Measurements from ENCODE around the gene UMODL1.

The UMODL1 gene

DNA sequence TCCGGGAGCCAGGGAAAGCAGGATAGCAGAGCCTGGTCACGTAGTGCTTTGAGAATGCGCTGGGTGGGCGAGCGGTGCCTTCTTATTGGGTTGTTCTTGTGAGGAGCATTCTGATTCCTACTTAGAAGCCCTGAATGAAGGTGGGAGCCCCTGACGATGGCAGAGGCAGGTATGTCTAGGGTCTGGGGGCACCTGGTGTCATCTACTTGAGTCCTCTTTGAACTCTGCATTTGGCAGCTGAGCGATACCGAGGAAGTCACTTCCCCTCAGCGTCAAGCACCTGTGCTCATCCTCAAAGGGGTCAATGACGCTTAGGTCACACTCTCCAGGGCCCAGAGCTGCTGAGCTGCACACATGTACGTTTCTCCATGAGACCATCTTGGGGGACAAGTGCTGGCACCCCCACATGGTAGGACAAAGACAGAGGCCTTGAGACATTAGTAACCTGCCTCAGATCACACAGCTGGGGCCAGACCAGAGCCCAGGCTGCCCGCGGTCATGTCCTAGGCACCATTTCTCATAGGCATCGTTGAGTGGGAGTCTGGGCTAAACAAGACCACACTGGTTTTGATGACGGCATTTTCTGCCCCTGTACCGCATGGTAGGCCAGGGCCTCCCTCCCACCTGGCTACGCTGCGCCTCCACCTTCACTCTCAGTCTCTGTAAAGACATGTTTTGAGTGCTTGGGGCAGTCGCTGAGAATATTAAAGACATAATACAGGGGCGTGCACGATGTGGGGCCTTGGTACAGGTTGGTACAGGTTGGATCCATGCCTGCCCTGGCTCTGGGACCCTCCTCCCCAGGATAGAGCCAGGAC, 78.7 kb downstream of the UMODL1 start:
- no peak for DNase-seq (ENCODE audit: low read depth, low spot score)
- Histone ChIP-seq H3K9me3 (ENCODE audit: control insufficient read depth, insufficient read depth, low read length) (no peaks in the 10 kb centered on the region), H3K36me3 (ENCODE audit: control insufficient read depth, insufficient read depth, low read length) (no peaks in the 10 kb centered on the region), H3K4me3 (ENCODE audit: low read length) (no peak overlapping the region), H3K27ac (ENCODE audit: low read length) (no peak overlapping the region), H3K4me1 (ENCODE audit: control insufficient read depth, insufficient read depth, low read length) (no peaks in the 10 kb centered on the region), H3K27me3 (ENCODE audit: control insufficient read depth, insufficient read depth, low read length) (no peaks in the 10 kb centered on the region)
- WGBS (ENCODE audit: insufficient coverage, insufficient read length): no CpG with 5 or more reads among the region's 21 CpGs

DNA sequence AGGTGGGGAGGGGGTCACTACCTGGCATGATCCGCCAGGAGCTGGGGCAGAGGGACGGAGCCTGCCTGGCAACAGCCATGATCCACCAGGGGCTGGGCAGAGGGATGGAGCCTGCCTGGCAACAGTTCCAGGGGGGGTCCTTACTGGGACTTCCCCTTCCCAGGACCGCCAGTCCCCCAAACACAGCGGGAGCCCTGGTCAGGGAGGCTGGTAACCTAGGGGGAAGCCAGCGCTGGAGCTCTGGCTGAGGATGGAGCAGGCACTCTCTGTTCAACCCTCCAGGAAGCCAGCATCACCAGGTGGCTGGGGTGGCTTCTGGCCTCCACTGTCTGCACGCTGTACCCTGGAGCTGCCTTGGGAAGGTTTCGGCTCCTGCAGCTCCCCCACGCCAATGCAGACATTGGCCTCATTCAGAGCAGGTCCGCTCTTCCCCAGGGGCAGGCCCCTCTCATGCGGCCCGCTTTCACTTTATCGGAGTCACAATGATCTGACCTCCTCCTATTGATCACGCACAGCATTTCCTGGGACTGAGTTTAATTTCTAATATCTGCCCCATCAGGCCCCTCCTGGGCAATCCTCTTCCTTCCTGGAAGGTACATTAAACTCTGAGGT, 79.5 kb downstream of the UMODL1 start:
- WGBS (ENCODE audit: insufficient coverage, insufficient read length): no CpG with 5 or more reads among the region's 13 CpGs
- H3K27ac ChIP-seq (ENCODE audit: low read length): no peak overlapping the region
- no peak for DNase-seq (ENCODE audit: low read depth, low spot score)
- H3K4me1 ChIP-seq (ENCODE audit: control insufficient read depth, insufficient read depth, low read length): no peaks in the 10 kb centered on the region
- H3K4me3 ChIP-seq (ENCODE audit: low read length): no peak overlapping the region
- no peaks in the 10 kb centered on the region for H3K36me3 ChIP-seq (ENCODE audit: control insufficient read depth, insufficient read depth, low read length)
- no peaks in the 10 kb centered on the region for H3K27me3 ChIP-seq (ENCODE audit: control insufficient read depth, insufficient read depth, low read length)
- H3K9me3 ChIP-seq (ENCODE audit: control insufficient read depth, insufficient read depth, low read length): no peaks in the 10 kb centered on the region

DNA sequence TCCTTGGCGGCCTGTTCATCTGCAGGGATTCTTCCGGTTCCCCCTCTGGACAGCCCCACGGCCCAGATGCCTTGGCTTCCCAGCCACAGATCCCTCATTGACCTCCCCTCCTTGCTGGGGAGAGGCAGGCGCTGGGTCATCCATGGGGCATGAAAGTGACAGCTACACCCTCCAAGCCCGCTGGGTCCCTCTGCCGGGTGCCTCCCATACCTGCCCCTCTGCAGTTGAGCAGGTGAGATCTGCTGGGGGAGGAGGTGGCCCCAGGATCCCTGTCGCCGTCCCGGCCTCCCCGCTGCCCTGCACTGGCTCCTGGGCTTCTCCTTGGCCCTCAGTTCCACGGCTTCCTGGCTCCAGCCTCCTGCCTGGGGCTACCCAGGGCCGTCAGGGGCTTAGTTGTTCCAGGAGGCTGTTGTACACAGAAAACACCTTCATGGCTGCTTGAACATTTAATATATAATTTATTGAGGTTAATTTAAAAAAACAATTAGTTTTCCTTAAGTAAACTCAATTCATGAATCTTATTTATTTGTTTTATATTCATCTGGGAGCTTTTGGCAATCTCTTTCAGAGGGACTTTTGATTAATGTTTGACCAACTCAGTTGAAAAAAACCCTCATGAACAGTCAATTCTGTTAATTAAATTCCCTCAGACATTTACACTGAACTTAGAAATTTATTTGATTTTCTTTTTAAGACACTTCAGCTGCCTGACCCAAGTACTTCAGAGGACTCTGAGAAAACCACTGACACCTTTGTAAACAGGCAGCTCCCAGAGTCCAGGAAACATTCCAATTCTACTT, 80.2 kb downstream of the UMODL1 start:
- Histone ChIP-seq H3K36me3 (ENCODE audit: control insufficient read depth, insufficient read depth, low read length) (no peaks in the 10 kb centered on the region), H3K9me3 (ENCODE audit: control insufficient read depth, insufficient read depth, low read length) (no peaks in the 10 kb centered on the region), H3K27me3 (ENCODE audit: control insufficient read depth, insufficient read depth, low read length) (no peaks in the 10 kb centered on the region), H3K4me1 (ENCODE audit: control insufficient read depth, insufficient read depth, low read length) (no peaks in the 10 kb centered on the region), H3K27ac (ENCODE audit: low read length) (no peak overlapping the region), H3K4me3 (ENCODE audit: low read length) (no peak overlapping the region)
- WGBS (ENCODE audit: insufficient coverage, insufficient read length): no CpG with 5 or more reads among the region's 12 CpGs
- no peak for DNase-seq (ENCODE audit: low read depth, low spot score)

DNA sequence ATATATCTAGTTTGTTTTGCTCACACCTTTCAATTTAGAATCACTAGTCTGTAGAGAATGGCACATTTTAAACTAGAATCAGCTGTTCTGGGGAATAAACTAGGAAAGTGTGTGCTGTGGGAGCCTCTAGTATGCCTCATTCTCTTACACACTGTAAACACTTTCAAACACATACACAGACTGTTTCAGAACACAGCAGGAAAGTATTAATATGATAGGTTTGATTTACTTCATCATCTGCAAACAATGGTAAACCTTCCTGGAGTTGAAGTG, 80.8 kb downstream of the UMODL1 start:
- no peak for DNase-seq (ENCODE audit: low read depth, low spot score)
- Histone ChIP-seq H3K27me3 (ENCODE audit: control insufficient read depth, insufficient read depth, low read length) (no peaks in the 10 kb centered on the region), H3K36me3 (ENCODE audit: control insufficient read depth, insufficient read depth, low read length) (no peaks in the 10 kb centered on the region), H3K27ac (ENCODE audit: low read length) (no peak overlapping the region), H3K9me3 (ENCODE audit: control insufficient read depth, insufficient read depth, low read length) (no peaks in the 10 kb centered on the region), H3K4me1 (ENCODE audit: control insufficient read depth, insufficient read depth, low read length) (no peaks in the 10 kb centered on the region), H3K4me3 (ENCODE audit: low read length) (no peak overlapping the region)

DNA sequence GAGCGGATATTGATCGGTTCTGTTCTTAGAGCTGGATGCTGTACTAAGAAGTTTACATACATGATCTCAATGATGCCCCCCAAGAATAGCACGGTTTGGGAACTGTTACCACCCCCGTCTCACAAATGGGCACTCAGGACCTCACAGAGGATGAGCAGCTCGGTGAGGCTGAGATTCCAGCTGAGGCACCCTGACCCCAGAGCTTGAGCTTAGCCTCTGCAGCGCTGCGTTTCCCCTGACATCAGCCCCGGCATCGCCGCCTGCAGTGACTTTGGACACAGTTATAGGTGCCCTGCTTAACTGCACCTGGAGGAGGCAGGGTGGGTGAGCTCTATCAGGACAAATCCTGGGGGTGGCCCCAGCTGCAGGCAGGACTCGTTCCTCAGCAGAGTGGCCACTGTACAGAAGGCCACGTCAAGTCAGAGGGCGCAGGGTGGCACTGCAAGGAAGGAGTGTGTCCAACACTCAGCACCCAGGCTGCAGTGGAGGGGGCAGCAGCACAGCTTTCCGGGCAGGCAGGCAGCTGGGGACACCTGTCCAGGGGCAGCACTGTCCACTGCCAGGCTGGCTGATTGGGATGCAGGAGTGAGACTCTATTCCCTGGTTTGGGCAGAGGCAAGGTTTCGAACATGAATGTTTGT, 82.0 kb downstream of the UMODL1 start:
- no peaks in the 10 kb centered on the region for H3K27me3 ChIP-seq (ENCODE audit: control insufficient read depth, insufficient read depth, low read length)
- no CpG with 5 or more reads among the region's 15 CpGs for WGBS (ENCODE audit: insufficient coverage, insufficient read length)
- H3K9me3 ChIP-seq (ENCODE audit: control insufficient read depth, insufficient read depth, low read length): no peaks in the 10 kb centered on the region
- H3K4me3 ChIP-seq (ENCODE audit: low read length): no peak overlapping the region
- no peak for DNase-seq (ENCODE audit: low read depth, low spot score)
- no peaks in the 10 kb centered on the region for H3K4me1 ChIP-seq (ENCODE audit: control insufficient read depth, insufficient read depth, low read length)
- no peaks in the 10 kb centered on the region for H3K36me3 ChIP-seq (ENCODE audit: control insufficient read depth, insufficient read depth, low read length)
- H3K27ac ChIP-seq (ENCODE audit: low read length): no peak overlapping the region

DNA sequence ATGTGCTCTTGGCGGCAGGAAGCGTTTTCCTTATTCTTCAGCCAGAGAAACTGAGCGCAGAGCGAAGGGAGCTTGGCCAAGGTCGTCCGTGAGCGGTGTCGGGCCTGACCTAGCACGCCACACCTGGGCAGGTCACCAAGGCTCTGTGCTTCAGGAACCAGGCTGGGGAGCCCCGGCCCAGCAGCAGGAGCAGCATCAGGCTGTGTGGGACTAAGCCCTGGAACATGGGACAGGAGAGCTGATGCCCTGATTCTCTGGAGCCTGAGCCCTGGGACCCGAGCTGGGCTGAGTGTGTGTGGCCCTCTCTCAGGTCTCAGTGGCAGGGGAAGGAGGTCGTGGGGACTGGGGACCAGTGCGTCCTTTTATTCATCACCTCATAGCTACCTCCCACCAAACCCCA, 82.6 kb downstream of the UMODL1 start:
- no peaks in the 10 kb centered on the region for H3K36me3 ChIP-seq (ENCODE audit: control insufficient read depth, insufficient read depth, low read length)
- no peaks in the 10 kb centered on the region for H3K9me3 ChIP-seq (ENCODE audit: control insufficient read depth, insufficient read depth, low read length)
- no peaks in the 10 kb centered on the region for H3K4me1 ChIP-seq (ENCODE audit: control insufficient read depth, insufficient read depth, low read length)
- DNase-seq (ENCODE audit: low read depth, low spot score): no peak
- no CpG with 5 or more reads among the region's 13 CpGs for WGBS (ENCODE audit: insufficient coverage, insufficient read length)
- no peak overlapping the region; the same call in 1 of the 2 replicates for H3K4me3 ChIP-seq (ENCODE audit: low read length)
- H3K27ac ChIP-seq (ENCODE audit: low read length): no peak overlapping the region
- no peaks in the 10 kb centered on the region for H3K27me3 ChIP-seq (ENCODE audit: control insufficient read depth, insufficient read depth, low read length)

DNA sequence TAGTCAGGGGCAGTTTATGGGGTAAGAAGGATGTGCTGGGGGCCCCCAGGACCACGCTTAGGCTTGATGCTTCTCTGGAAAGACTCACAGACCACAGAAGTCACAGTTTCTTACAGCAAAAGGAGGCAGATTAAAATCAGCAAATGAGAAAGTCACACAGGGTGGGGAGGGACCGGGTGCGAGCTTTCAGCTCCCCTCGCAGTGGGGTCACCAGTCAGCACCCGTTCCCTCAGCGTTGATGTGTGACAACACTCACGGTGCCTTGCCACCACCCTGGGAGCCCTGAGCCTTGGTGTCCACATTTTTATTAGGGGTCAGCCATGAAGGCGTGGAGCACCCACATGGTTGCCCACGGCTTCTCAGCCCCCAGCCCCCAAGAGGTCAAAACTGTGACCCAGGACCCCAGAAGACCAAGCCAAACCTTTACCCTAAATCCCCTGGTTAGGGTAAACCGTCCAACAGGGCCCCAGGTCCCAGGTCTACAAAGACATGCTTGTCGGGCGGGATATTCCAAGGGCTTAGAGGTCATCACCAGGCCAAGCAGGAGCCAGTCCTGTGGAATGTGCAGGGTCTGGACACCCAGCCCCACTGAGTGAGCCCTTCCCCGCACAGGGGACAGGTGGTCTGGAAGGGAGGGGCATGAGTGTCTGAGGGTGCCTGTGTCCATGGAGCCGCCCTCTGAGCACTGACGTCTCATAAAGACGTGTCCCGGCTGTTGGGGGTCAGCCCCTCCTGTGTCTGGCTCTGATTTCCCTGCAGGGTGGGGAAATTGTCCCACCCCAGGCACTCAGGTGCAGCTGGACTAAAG, 83.3 kb downstream of the UMODL1 start:
- H3K9me3 ChIP-seq (ENCODE audit: control insufficient read depth, insufficient read depth, low read length): no peaks in the 10 kb centered on the region
- DNase-seq (ENCODE audit: low read depth, low spot score): no peak
- H3K27ac ChIP-seq (ENCODE audit: low read length): no peak overlapping the region
- WGBS (ENCODE audit: insufficient coverage, insufficient read length): no CpG with 5 or more reads among the region's 17 CpGs
- H3K4me3 ChIP-seq (ENCODE audit: low read length): no peak overlapping the region
- H3K4me1 ChIP-seq (ENCODE audit: control insufficient read depth, insufficient read depth, low read length): no peaks in the 10 kb centered on the region
- no peaks in the 10 kb centered on the region for H3K27me3 ChIP-seq (ENCODE audit: control insufficient read depth, insufficient read depth, low read length)
- no peaks in the 10 kb centered on the region for H3K36me3 ChIP-seq (ENCODE audit: control insufficient read depth, insufficient read depth, low read length)

DNA sequence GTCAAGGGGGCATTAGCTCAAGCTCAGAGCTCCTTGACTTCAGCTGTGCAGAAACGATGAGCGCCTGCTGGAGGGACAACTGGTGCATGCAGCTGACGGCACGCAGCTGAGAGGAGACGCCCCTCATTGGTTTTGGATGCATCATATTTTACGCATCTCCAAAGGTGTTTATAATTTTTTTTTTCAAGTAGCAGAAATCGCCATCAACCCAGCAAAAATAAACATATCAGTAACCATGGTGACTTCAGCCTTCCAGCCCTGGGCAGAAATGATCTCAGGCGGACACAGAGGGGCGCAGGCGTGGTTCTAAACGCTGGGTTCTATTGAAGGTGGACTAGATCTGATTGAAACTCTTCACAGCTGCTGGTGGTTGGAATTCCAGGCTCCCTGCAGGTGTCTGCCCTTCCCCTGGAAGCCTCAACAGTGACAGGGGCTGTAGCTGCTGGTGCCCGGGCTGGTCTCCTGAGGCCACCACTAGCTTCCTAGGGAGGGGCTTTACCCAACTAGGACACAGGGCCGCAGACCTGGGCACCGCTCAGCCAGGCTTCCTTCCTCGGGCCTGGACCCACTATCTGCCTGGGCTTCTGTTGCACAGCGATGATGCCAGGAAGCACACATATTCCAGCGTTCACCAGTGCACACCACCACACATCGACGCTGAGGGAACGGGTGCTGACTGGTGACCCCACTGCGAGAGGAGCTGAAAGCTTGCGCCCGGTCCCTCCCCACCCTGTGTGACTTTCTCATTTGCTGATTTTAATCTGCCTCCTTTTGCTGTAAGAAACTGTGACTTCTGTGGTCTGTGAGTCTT, 84.1 kb downstream of the UMODL1 start:
- no peak overlapping the region for H3K4me3 ChIP-seq (ENCODE audit: low read length)
- H3K27ac ChIP-seq (ENCODE audit: low read length): no peak overlapping the region
- no peaks in the 10 kb centered on the region for H3K27me3 ChIP-seq (ENCODE audit: control insufficient read depth, insufficient read depth, low read length)
- H3K4me1 ChIP-seq (ENCODE audit: control insufficient read depth, insufficient read depth, low read length): no peaks in the 10 kb centered on the region
- H3K36me3 ChIP-seq (ENCODE audit: control insufficient read depth, insufficient read depth, low read length): no peaks in the 10 kb centered on the region
- H3K9me3 ChIP-seq (ENCODE audit: control insufficient read depth, insufficient read depth, low read length): no peaks in the 10 kb centered on the region
- WGBS (ENCODE audit: insufficient coverage, insufficient read length): no CpG with 5 or more reads among the region's 23 CpGs
- DNase-seq (ENCODE audit: low read depth, low spot score): no peak

DNA sequence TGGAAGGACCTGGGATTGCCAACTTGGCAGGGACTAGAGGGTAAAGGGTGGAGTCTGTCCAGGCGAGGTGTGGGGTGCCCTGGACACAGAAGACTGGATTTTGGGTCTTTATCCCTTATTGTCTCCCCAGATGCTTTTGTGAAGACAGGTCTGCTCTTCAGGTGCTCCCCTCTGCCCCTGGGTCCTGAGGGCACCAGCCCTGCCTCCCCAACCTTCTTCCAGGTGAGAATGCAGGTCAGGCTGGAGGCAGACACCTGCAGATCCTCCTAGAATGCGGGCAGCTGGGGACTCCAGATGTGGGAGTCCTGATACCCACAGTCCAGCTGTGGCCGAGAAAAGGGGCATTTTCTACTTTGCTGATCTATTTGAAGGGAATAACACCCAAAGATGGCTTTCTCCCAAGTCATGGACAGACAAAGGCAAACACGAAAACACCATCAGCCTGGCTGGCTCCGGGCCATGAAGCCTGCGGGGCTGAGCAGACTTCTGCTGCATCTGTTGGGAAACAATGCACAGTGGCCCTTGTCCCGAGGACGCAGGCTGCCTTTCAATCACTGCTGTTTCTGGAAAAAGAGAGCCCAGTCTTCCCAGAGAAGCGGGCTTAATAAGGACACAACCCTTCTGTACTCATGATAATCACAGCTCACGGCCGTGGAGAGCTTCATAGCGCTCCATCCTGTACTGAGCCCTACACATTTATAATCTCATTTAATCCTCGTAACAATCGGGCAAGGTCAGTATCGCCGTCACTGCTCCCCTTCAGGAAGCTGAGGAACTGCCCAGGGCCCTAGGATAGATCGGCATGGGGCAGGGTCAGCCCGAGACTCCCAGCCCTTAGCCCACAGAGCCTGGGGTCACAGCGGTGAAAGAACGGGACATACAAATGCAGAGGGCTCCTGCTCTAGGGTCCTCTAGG, 85.8 kb downstream of the UMODL1 start:
- DNase-seq (ENCODE audit: low read depth, low spot score): no peak
- WGBS (ENCODE audit: insufficient coverage, insufficient read length): no CpG with 5 or more reads among the region's 20 CpGs
- H3K27ac ChIP-seq (ENCODE audit: low read length): no peak overlapping the region
- no peaks in the 10 kb centered on the region for H3K36me3 ChIP-seq (ENCODE audit: control insufficient read depth, insufficient read depth, low read length)
- no peaks in the 10 kb centered on the region for H3K27me3 ChIP-seq (ENCODE audit: control insufficient read depth, insufficient read depth, low read length)
- no peaks in the 10 kb centered on the region for H3K4me1 ChIP-seq (ENCODE audit: control insufficient read depth, insufficient read depth, low read length)
- H3K9me3 ChIP-seq (ENCODE audit: control insufficient read depth, insufficient read depth, low read length): no peaks in the 10 kb centered on the region
- H3K4me3 ChIP-seq (ENCODE audit: low read length): no peak overlapping the region
